Testis (tissue), 2 donors: ENCODE data around the gene MEDAG.

Experiments
- POLR2A ChIP-seq: fragments of 450-650 bp; IDR thresholded peaks from one replicate; pipeline ENCODE4 v1.6.1; 2017; ENCODE audit warnings: antibody characterized with exemption, mild to moderate bottlenecking, moderate library complexity
- TF ChIP-seq, protein P1 (sequence below), 3 experiments: fragments of 450-650 bp in 2 of 3; fragments of 200-600 bp in 1 of 3; sonication (generic) in 1 of 3; IDR thresholded peaks; one replicate each; pipeline ENCODE4 v1.5.1; 2016 to 2019; ENCODE audit warnings: antibody characterized with exemption in 3 of 3, mild to moderate bottlenecking in 2 of 3, moderate library complexity in 1 of 3

DNA sequence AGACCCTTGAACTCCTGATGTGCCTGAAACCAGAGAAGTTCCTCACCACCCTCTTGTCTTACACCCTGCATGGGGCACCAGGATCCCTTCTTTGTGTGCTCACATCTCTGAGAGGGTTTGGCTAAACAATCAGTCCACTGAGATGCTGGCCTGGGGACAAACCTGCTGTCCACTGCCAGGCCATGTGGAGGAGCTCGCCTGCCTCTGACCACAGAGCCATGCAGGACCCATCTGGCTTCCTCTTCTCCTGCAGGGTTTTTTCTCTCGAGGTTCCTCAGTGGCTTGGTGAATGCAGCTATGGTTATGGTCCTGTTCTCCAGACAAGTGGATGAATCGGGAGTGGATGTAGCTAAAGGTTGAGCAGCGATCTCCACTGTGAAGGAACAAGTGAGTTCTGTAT, 49.1 kb upstream of the MEDAG start:
- TF ChIP-seq, protein P1, sequence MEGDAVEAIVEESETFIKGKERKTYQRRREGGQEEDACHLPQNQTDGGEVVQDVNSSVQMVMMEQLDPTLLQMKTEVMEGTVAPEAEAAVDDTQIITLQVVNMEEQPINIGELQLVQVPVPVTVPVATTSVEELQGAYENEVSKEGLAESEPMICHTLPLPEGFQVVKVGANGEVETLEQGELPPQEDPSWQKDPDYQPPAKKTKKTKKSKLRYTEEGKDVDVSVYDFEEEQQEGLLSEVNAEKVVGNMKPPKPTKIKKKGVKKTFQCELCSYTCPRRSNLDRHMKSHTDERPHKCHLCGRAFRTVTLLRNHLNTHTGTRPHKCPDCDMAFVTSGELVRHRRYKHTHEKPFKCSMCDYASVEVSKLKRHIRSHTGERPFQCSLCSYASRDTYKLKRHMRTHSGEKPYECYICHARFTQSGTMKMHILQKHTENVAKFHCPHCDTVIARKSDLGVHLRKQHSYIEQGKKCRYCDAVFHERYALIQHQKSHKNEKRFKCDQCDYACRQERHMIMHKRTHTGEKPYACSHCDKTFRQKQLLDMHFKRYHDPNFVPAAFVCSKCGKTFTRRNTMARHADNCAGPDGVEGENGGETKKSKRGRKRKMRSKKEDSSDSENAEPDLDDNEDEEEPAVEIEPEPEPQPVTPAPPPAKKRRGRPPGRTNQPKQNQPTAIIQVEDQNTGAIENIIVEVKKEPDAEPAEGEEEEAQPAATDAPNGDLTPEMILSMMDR (IDR thresholded peaks at IDR 0.05) = no peak
- no peak for TF ChIP-seq POLR2A
